MM.1S (cell line): Measurements from ENCODE around the gene CMTM7.

Experiments used
- CTCF ChIP-seq: fragments of 300-600 bp; sonication (generic); IDR thresholded peaks from 2 replicates; pipeline ENCODE4 v1.5.1; 2016; ENCODE audit warnings: antibody characterized with exemption, low read length, mixed read lengths
- EZH2 ChIP-seq: fragments of 300-600 bp; sonication (generic); optimal IDR thresholded peaks from 2 replicates; pipeline ENCODE3; 2017; ENCODE audit warnings: low read depth, mild to moderate bottlenecking, antibody characterized with exemption, low read length, mixed read lengths
- EZH2phosphoT487 ChIP-seq: fragments of 300-600 bp; sonication (generic); IDR thresholded peaks from 2 replicates; pipeline ENCODE4 v1.6.1; 2018; ENCODE audit warnings: antibody characterized with exemption, low read length

- TF ChIP-seq CTCF = no peak
- TF ChIP-seq EZH2 = no peak
- TF ChIP-seq EZH2phosphoT487 = no peak
Measured at GRCh38 chr3:32453346-32453745, 61.7 kb downstream of the CMTM7 start.
